Measurements from ENCODE around the gene JSRP1. TPM values are rescaled to one million over a fixed set of nuclear protein-coding genes. Genes with fewer than 3 reads are reported as not detected.

Gene JSRP1
- total RNA-seq, 2 donors from 2014 or later = 0.61 to 1.0 TPM

- Mint-ChIP-seq H3K36me3 (ENCODE audit: low read depth) (peaks cover 50% of the 10 kb centered on the region), H3K4me1 (peaks cover 18% of the 10 kb centered on the region), H3K4me3 (no peak overlapping the region), H3K27ac (peak overlapping the region; percentile 22), H3K9me3 (no peaks in the 10 kb centered on the region), H3K27me3 (no peaks in the 10 kb centered on the region)
- ATAC-seq (replicated peaks) = no peak
These were observed 18.8 kb upstream of the JSRP1 start for GRCh38 chr19:2274931-2275535.

- peaks cover 18% of the 10 kb centered on the region for H3K4me1 Mint-ChIP-seq
- peak overlapping the region; percentile 75 for H3K27ac Mint-ChIP-seq
- peaks cover 58% of the 10 kb centered on the region for H3K36me3 Mint-ChIP-seq (ENCODE audit: low read depth)
- H3K27me3 Mint-ChIP-seq = no peaks in the 10 kb centered on the region
- ATAC-seq (replicated peaks) = no peak
- H3K9me3 Mint-ChIP-seq = no peaks in the 10 kb centered on the region
- H3K4me3 Mint-ChIP-seq = peak overlapping the region; percentile 91
These were observed 18.0 kb upstream of the JSRP1 start for GRCh38 chr19:2274185-2274711.

DNA sequence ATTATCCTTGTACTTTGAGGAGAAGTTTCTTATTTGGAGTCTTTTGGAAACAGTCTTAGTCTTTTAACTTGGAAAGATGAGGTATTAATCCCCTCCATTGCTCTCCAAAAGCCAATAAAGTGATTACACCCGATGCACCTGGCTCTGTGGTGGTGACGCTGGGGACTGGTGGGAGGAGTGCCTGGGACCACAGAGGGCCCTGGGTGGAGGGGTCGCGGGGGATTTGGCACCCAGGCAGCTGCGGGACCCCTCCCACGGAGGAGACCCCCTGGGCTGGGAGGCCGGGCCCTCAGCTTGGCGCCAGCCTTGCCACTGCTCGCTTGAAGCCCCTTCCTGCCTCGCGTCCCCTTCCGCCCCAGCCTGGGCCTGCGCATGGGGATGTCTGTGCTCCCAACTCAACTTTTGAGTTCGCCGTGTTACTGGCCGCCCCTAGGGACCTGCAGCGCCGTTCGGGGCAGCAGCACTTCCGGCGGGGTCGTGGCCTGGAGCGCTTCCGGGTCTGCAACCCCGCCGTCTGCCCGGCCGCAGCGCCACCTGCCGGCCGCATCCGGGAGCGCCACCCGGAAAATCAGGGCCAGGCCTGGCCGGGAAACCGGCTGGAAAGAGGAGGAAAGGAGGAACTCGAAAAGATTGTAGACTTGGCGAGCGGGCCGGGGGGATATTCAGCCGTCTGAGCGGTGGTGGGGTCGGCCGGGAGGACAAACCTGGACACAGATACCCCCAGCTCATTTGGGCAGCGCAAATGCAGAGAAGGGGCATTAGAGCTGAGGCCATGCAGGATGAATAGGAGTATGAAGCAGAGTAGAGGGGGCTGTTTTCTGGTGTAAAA is 17.4 kb upstream of the JSRP1 start:
- H3K9me3 Mint-ChIP-seq = no peaks in the 10 kb centered on the region
- peaks cover 18% of the 10 kb centered on the region for H3K4me1 Mint-ChIP-seq

GRCh38 chr19:2271234-2272103 is 15.3 kb upstream of the JSRP1 start:
- no peaks in the 10 kb centered on the region for H3K27me3 Mint-ChIP-seq
- H3K27ac Mint-ChIP-seq = peak overlapping the region; percentile 86
- peaks cover 18% of the 10 kb centered on the region for H3K4me1 Mint-ChIP-seq
- no peak for ATAC-seq (replicated peaks)
- peak overlapping the region; percentile 91 for H3K4me3 Mint-ChIP-seq
- peaks cover 61% of the 10 kb centered on the region for H3K36me3 Mint-ChIP-seq (ENCODE audit: low read depth)
- no peaks in the 10 kb centered on the region for H3K9me3 Mint-ChIP-seq

More for the DNA sequence above, 17.4 kb upstream of the JSRP1 start:
- H3K36me3 Mint-ChIP-seq (ENCODE audit: low read depth) = peaks cover 61% of the 10 kb centered on the region
- peak overlapping the region; percentile 75 for H3K27ac Mint-ChIP-seq
- H3K4me3 Mint-ChIP-seq = peak overlapping the region; percentile 91
- no peaks in the 10 kb centered on the region for H3K27me3 Mint-ChIP-seq
- ATAC-seq (replicated peaks) = peak; percentile 51

- no peaks in the 10 kb centered on the region for H3K27me3 Mint-ChIP-seq
- no peaks in the 10 kb centered on the region for H3K9me3 Mint-ChIP-seq
- H3K36me3 Mint-ChIP-seq (ENCODE audit: low read depth) = peaks cover 61% of the 10 kb centered on the region
- peak; percentile 27 for ATAC-seq (replicated peaks)
- H3K27ac Mint-ChIP-seq = no peak overlapping the region
- peak overlapping the region; percentile 91 for H3K4me3 Mint-ChIP-seq
- H3K4me1 Mint-ChIP-seq = peaks cover 18% of the 10 kb centered on the region
These were observed 14.4 kb upstream of the JSRP1 start for GRCh38 chr19:2270423-2271233.

GRCh38 chr19:2270157-2270422 is 13.9 kb upstream of the JSRP1 start:
- Mint-ChIP-seq H3K4me1 (peaks cover 18% of the 10 kb centered on the region), H3K27me3 (no peaks in the 10 kb centered on the region), H3K9me3 (no peaks in the 10 kb centered on the region), H3K4me3 (peak overlapping the region; percentile 91), H3K36me3 (ENCODE audit: low read depth) (peaks cover 60% of the 10 kb centered on the region), H3K27ac (peak overlapping the region; percentile 68)
- no peak for ATAC-seq (replicated peaks)

- Mint-ChIP-seq H3K27ac (peak overlapping the region; percentile 68), H3K36me3 (ENCODE audit: low read depth) (peaks cover 55% of the 10 kb centered on the region), H3K4me1 (peaks cover 18% of the 10 kb centered on the region), H3K27me3 (no peaks in the 10 kb centered on the region), H3K4me3 (peak overlapping the region; percentile 91), H3K9me3 (no peaks in the 10 kb centered on the region)
- ATAC-seq (replicated peaks) = peak; percentile 87
These were observed 13.3 kb upstream of the JSRP1 start for GRCh38 chr19:2269244-2270156.

DNA sequence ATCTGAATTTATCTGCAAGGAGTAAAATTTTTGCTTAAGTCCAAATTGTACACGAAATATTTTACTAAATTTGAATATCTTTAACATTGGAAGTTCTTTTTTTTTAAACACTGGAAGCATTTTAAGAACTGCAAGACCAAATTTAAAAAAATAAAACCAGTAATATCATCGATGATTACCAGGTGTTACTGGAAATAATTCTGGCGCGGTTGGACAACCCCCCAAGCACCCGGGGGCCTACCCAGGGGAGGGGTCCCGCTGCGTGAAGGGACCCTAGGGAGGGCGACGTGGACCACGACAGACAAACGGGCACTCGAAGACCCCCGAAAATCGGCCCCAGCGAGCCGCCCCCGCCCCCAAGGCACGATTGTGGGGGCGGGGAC is 12.6 kb upstream of the JSRP1 start:
- H3K36me3 Mint-ChIP-seq (ENCODE audit: low read depth) = peaks cover 48% of the 10 kb centered on the region
- peaks cover 13% of the 10 kb centered on the region for H3K4me1 Mint-ChIP-seq
- ATAC-seq (replicated peaks) = no peak
- peak overlapping the region; percentile 68 for H3K27ac Mint-ChIP-seq
- H3K27me3 Mint-ChIP-seq = no peaks in the 10 kb centered on the region
- no peaks in the 10 kb centered on the region for H3K9me3 Mint-ChIP-seq
- H3K4me3 Mint-ChIP-seq = peak overlapping the region; percentile 91

DNA sequence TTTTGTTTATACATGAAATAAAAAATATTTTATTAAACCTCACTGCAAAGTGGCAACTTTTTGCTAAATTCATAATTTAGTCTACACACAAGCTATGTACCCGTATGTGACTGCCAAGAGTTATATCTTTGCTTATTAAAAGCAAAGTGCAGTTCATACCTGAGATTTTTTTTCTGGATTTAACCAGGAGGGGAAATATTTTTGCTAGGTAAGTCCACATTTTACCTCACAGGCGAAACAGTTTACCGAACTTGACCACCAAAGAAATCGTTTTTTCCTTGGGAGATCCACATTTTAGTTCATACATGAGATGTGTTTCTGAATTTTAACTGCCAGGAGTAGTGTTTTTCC is 12.2 kb upstream of the JSRP1 start:
- H3K27me3 Mint-ChIP-seq = no peaks in the 10 kb centered on the region
- ATAC-seq (replicated peaks) = no peak

DNA sequence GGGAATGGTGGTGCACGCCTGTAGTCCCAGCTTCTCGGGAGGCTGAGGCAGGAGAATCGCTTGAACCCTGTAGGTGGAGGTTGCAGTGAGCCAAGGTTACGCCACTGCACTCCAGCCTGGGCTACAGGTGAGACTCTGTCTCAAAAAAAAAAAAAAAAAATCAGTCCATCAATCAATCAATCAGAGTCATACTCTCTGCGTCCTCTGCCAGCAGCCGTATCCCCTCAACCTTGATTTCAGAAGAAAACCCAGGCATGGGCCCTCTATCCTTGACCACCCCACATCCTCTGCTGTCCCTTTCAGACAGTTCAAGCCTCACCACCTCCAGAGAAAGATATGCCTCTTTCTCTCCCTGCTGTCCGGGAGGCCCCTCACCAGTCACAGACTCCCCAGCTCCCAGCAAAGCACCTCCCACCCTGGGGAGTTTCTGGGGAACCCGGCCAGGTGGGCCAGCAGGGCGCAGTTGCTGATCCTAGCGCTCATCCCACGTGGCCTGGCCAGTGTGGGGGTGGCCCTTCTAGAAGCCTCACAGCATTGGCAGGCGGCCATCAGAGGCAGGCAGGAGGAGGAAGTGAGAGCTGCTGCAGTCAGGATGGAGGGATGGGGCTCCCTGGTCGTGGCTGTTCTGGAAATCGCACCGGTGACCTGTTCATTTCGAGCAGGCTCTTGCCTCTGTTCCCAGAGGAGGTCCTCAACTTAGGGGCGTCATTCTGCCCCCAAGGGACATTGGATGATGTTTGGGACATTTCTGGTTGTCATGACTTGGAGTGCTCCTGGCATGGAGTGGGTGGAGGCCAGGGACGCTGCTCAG is 10.2 kb upstream of the JSRP1 start:
- no peak for ATAC-seq (replicated peaks)
- peak overlapping the region; percentile 67 for H3K27ac Mint-ChIP-seq
- H3K36me3 Mint-ChIP-seq (ENCODE audit: low read depth) = peaks cover 24% of the 10 kb centered on the region
- peaks cover under 1% of the 10 kb centered on the region for H3K4me1 Mint-ChIP-seq
- H3K9me3 Mint-ChIP-seq = no peaks in the 10 kb centered on the region
- no peaks in the 10 kb centered on the region for H3K27me3 Mint-ChIP-seq
- peak overlapping the region; percentile 39 for H3K4me3 Mint-ChIP-seq

More for the DNA sequence above, 12.2 kb upstream of the JSRP1 start:
- no peaks in the 10 kb centered on the region for H3K9me3 Mint-ChIP-seq
- H3K4me1 Mint-ChIP-seq = peaks cover 10% of the 10 kb centered on the region
- H3K4me3 Mint-ChIP-seq = peak overlapping the region; percentile 91
- peak overlapping the region; percentile 68 for H3K27ac Mint-ChIP-seq
- peaks cover 44% of the 10 kb centered on the region for H3K36me3 Mint-ChIP-seq (ENCODE audit: low read depth)

DNA sequence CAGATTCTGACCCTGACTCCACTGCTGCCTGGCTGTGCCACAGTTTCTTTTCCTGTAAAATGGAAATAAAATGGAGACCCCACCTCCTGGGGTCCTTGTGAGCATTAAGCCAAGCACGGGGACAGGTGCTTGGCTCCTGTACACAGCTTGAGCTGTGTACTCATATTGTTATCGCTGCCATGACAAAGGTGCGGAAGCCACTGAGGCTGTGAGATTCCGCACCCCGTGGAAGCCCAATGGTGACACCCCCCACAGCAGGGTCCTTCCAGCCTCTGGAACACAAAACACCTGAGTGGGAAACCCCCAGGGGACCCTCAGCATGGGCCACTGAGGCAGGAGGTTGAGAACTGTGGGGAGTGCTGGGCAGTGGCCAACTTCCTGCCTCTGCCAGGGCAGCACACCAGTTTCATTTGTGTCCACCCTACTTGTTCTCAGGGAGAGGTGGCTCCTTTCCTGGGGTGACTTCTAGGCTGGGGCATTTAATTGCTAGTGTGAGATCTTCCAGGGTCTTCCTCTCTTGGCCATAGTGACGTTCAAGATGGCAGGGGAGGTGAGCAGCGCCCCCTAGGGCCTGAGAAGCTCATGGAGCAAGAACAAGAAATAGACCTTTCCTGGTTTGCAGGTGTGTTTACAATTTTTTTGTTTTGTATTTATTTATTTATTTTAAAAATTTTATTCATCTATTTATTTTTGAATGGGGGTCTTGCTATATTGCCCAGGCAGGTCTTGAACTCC is 5.4 kb upstream of the JSRP1 start:
- Mint-ChIP-seq H3K27me3 (no peaks in the 10 kb centered on the region), H3K9me3 (no peaks in the 10 kb centered on the region), H3K4me3 (no peak overlapping the region), H3K4me1 (peaks cover 6% of the 10 kb centered on the region), H3K36me3 (ENCODE audit: low read depth) (no peaks in the 10 kb centered on the region), H3K27ac (peak overlapping the region; percentile 33)
- ATAC-seq (replicated peaks) = peak; percentile 25

DNA sequence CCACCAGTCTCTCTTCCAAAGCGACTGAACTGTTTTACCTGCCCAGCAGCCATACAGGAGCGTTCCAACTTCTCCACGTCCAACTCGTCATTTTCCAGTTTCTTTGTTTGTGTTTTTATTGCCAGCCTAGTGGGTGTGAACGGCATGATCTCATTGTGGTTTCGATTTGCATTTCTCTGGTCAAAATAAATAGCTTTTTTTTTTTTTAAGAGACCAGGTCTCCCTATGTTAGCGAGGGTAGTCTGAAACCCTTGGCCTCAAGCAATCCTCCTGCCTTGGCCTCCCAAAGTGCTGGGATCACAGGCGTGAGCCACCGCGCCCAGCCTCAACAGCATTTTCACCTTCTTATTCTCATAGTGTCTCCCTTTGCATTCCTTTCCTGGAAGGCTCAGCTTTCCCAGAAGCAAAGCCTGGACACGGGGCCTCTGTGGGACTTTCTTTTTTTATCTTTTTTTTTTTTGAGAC is 4.2 kb upstream of the JSRP1 start:
- Mint-ChIP-seq H3K27me3 (no peaks in the 10 kb centered on the region), H3K36me3 (ENCODE audit: low read depth) (no peaks in the 10 kb centered on the region), H3K4me1 (peaks cover 6% of the 10 kb centered on the region), H3K4me3 (peak overlapping the region; percentile 74), H3K9me3 (no peaks in the 10 kb centered on the region), H3K27ac (peak overlapping the region; percentile 91)
- ATAC-seq (replicated peaks) = peak; percentile 61

Measured in activated T-helper 17 cell treated with anti-CD3 and anti-CD28 coated beads, Interleukin-2, amount 50 U/mL, for 72 hours (primary cell).